ENCODE data around the gene RNF182. TPM values are rescaled to one million over a fixed set of nuclear protein-coding genes. Genes with fewer than 3 reads are reported as not detected.

RNF182 gene
- total RNA-seq, 2 experiments from 2014 or later: 0.11 to 0.20 TPM

DNA sequence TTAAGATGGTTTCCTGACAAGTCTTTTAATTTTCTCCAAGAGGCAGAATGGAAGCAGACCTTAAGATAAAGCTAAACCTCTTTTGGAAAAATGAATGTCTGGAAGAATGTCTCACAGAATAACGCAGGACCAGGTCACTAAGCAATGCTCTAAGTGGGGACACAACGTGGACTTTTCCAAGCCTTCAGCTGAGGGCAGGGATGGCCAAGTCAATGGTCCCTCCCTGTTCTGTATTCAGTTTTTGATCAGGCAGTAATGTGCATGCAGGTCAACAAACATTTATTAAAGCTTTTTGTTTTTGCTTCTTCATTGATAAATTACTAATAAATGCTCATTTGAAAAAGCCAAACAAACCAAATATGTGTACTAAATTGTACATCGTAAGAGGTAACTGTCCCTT is 2.0 kb upstream of the RNF182 start:
- intact Hi-C loops (cut with DNase I, micrococcal nuclease): no loop called here
- H3K4me3 Mint-ChIP-seq: no peak overlapping the region
- ATAC-seq (ENCODE audit: poor library complexity): no peak

GRCh38 chr6:13923527-13924145 is 1.1 kb upstream of the RNF182 start:
- no peak for TF ChIP-seq CTCF (IDR thresholded peaks at IDR 0.05)
- no peak for ATAC-seq (ENCODE audit: poor library complexity)
- CTCF ChIA-PET: interaction anchor here (1.3 kb wide), 1 partner anchor 17 kb away, joined by 4 read pairs; no protein-coding TSS in a partner anchor
- Histone ChIP-seq H3K27me3 (ENCODE audit: control insufficient read depth in 1 of 2, insufficient read depth in 2 of 2, low read length in 2 of 2) (peaks cover 35 to 58% of the 10 kb centered on the region in 2 experiments), H3K27ac (ENCODE audit: low read depth in 1 of 2, low read length in 2 of 2) (no peak overlapping the region), H3K4me1 (ENCODE audit: insufficient read depth, low read length) (peaks cover 17% of the 10 kb centered on the region), H3K4me3 (ENCODE audit: low read length) (no peak overlapping the region), H3K36me3 (ENCODE audit: insufficient read depth, low read length) (no peaks in the 10 kb centered on the region), H3K9me3 (ENCODE audit: control insufficient read depth in 1 of 2, insufficient read depth in 1 of 2, low read length in 2 of 2) (peaks cover 0 to 4% of the 10 kb centered on the region in 2 experiments)
- H3K27me3 Mint-ChIP-seq: peaks cover 59% of the 10 kb centered on the region
- POLR2A ChIA-PET: no interaction called here
- intact Hi-C loops (cut with DNase I, micrococcal nuclease): no loop called here
- no peaks in the 10 kb centered on the region for H3K36me3 Mint-ChIP-seq (ENCODE audit: low read depth)
- H3K27ac Mint-ChIP-seq: no peak overlapping the region
- H3K4me3 Mint-ChIP-seq: peak overlapping the region; percentile 90
- H3K4me1 Mint-ChIP-seq (ENCODE audit: low read depth): peaks cover 16% of the 10 kb centered on the region
- DNase-seq: no peak
- peaks cover 3% of the 10 kb centered on the region for H3K9me3 Mint-ChIP-seq

More for the DNA sequence above, 2.0 kb upstream of the RNF182 start:
- Histone ChIP-seq H3K27me3 (ENCODE audit: control insufficient read depth in 1 of 2, insufficient read depth in 2 of 2, low read length in 2 of 2) (peaks cover 32 to 50% of the 10 kb centered on the region in 2 experiments), H3K27ac (ENCODE audit: low read depth in 1 of 2, low read length in 2 of 2) (no peak overlapping the region), H3K4me3 (ENCODE audit: low read length) (no peak overlapping the region), H3K36me3 (ENCODE audit: insufficient read depth, low read length) (no peaks in the 10 kb centered on the region), H3K9me3 (ENCODE audit: control insufficient read depth in 1 of 2, insufficient read depth in 1 of 2, low read length in 2 of 2) (peaks cover 0 to 4% of the 10 kb centered on the region in 2 experiments), H3K4me1 (ENCODE audit: insufficient read depth, low read length) (peaks cover 17% of the 10 kb centered on the region)
- no peak for DNase-seq
- peaks cover 16% of the 10 kb centered on the region for H3K4me1 Mint-ChIP-seq (ENCODE audit: low read depth)
- no peaks in the 10 kb centered on the region for H3K36me3 Mint-ChIP-seq (ENCODE audit: low read depth)
- ChIA-PET CTCF (no interaction called here), POLR2A (interaction anchor here (0.9 kb wide), 1 partner anchor 307 kb away, joined by 3 read pairs; the partner anchor contains the start of gene NOL7)
- no peak overlapping the region for H3K27ac Mint-ChIP-seq
- H3K27me3 Mint-ChIP-seq: peaks cover 54% of the 10 kb centered on the region
- peaks cover 3% of the 10 kb centered on the region for H3K9me3 Mint-ChIP-seq
- no peak for TF ChIP-seq CTCF (IDR thresholded peaks at IDR 0.05)

GRCh38 chr6:13924146-13924948 is 405 bp upstream of the RNF182 start:
- CTCF ChIA-PET: interaction anchor here (1.0 to 1.3 kb wide), 2 partner anchors 16 kb away, joined by 3 to 4 read pairs; no protein-coding TSS in a partner anchor
- no peaks in the 10 kb centered on the region for H3K36me3 Mint-ChIP-seq (ENCODE audit: low read depth)
- no peak overlapping the region for H3K27ac Mint-ChIP-seq
- DNase-seq (peak in 7 of 14 experiments; percentile 2 to 69 (median 26)), ATAC-seq (ENCODE audit: poor library complexity) (peak; percentile 78)
- no peak for TF ChIP-seq CTCF (IDR thresholded peaks at IDR 0.05)
- intact Hi-C loops (cut with DNase I, micrococcal nuclease): no loop called here
- Histone ChIP-seq H3K36me3 (ENCODE audit: insufficient read depth, low read length) (no peaks in the 10 kb centered on the region), H3K27ac (ENCODE audit: low read depth in 1 of 2, low read length in 2 of 2) (no peak overlapping the region), H3K4me1 (ENCODE audit: insufficient read depth, low read length) (peaks cover 17% of the 10 kb centered on the region), H3K9me3 (ENCODE audit: control insufficient read depth in 1 of 2, insufficient read depth in 1 of 2, low read length in 2 of 2) (peaks cover 0 to 4% of the 10 kb centered on the region in 2 experiments), H3K27me3 (ENCODE audit: control insufficient read depth in 1 of 2, insufficient read depth in 2 of 2, low read length in 2 of 2) (peaks cover 38 to 66% of the 10 kb centered on the region in 2 experiments), H3K4me3 (ENCODE audit: low read length) (peak overlapping the region; percentile 49)
- H3K4me1 Mint-ChIP-seq (ENCODE audit: low read depth): peaks cover 16% of the 10 kb centered on the region
- POLR2A ChIA-PET: no interaction called here
- H3K27me3 Mint-ChIP-seq: peaks cover 66% of the 10 kb centered on the region
- H3K4me3 Mint-ChIP-seq: peak overlapping the region; percentile 90
- H3K9me3 Mint-ChIP-seq: peaks cover 3% of the 10 kb centered on the region

Data from CD4-positive, alpha-beta T cell (primary cell).